IMR-90 (cell line): ENCODE results near the gene ST3GAL5. TPM values are rescaled to one million over a fixed set of nuclear protein-coding genes. Genes with fewer than 3 reads are reported as not detected.

Source experiments
- ATAC-seq: fragments of 200-7000 bp; cut with Tn5 transposase; 2 replicates; pipeline ENCODE4 v1.9.1; 2020; ENCODE audit warnings: low read depth, mild to moderate bottlenecking, moderate library complexity
- BruUV-seq: library from RNA; stranded (reverse); fragments of 400-500 nt; replicated peaks from 2 replicates; lab custom pipeline; 2021; lab: Mats Ljungman, UMichigan
- CTCF ChIA-PET: fragments of 300-600 bp; formaldehyde crosslinking; extraction: SDS; loops from one replicate; lab custom pipeline; 2021; ENCODE audit warnings: antibody characterized with exemption; lab: Yijun Ruan, JAX
- POLR2A ChIA-PET: fragments of 300-600 bp; sonication (Branson Sonifier 250); formaldehyde crosslinking; loops from one replicate; lab custom pipeline; 2022; ENCODE audit warnings: antibody characterized with exemption; ENCODE audit not compliant: unreplicated experiment; lab: Charles Lee
- DNase-seq: peaks from one replicate; pipeline ENCODE4 v3.0.0; 2013
- H2AFZ ChIP-seq: replicated peaks from 2 replicates; pipeline ENCODE3; 2013; ENCODE audit warnings: low read length, mild to moderate bottlenecking; ENCODE audit not compliant: poor library complexity
- H2AK5ac ChIP-seq: 2 replicates; pipeline ENCODE4 v1.6.1; 2013; ENCODE audit warnings: low read depth, low read length, inconsistent platforms
- H2AK9ac ChIP-seq: replicated peaks from 2 replicates; pipeline ENCODE3; 2013; ENCODE audit warnings: mild to moderate bottlenecking, low read depth, low read length, moderate library complexity; ENCODE audit not compliant: poor library complexity
- H2BK120ac ChIP-seq: 2 replicates; pipeline ENCODE4 v1.6.1; 2013; ENCODE audit warnings: low read depth, low read length, inconsistent platforms
- H2BK15ac ChIP-seq: 3 replicates; pipeline ENCODE4 v1.6.1; 2013; ENCODE audit warnings: low read depth, low read length, inconsistent platforms
- H2BK20ac ChIP-seq: 2 replicates; pipeline ENCODE4 v1.6.1; 2013; ENCODE audit warnings: low read depth, mild to moderate bottlenecking, inconsistent platforms, low read length, moderate library complexity
- H2BK5ac ChIP-seq: 2 replicates; pipeline ENCODE4 v1.6.1; 2013; ENCODE audit warnings: mild to moderate bottlenecking, low read depth, low read length, inconsistent platforms; ENCODE audit not compliant: poor library complexity, severe bottlenecking
- H3K14ac ChIP-seq: replicated peaks from 2 replicates; pipeline ENCODE4 v1.6.1; 2013; ENCODE audit warnings: low read depth, low read length, inconsistent platforms
- H3K18ac ChIP-seq: 2 replicates; pipeline ENCODE4 v1.6.1; 2013; ENCODE audit warnings: low read depth, low read length, control low read depth
- H3K23ac ChIP-seq: 2 replicates; pipeline ENCODE4 v1.6.1; 2013; ENCODE audit warnings: low read depth, low read length, inconsistent platforms
- H3K27ac ChIP-seq: 2 replicates; pipeline ENCODE4 v1.5.1; 2013; ENCODE audit warnings: mild to moderate bottlenecking, control low read depth, low read length; ENCODE audit not compliant: insufficient read depth
- H3K27me3 ChIP-seq: 2 replicates; pipeline ENCODE4 v1.6.1; 2013; ENCODE audit warnings: low read length; ENCODE audit not compliant: control insufficient read depth, insufficient read depth
- H3K36me3 ChIP-seq: 2 replicates; pipeline ENCODE4 v1.6.1; 2013; ENCODE audit warnings: low read length, mixed read lengths; ENCODE audit not compliant: control insufficient read depth, insufficient read depth
- H3K4ac ChIP-seq: 2 replicates; pipeline ENCODE4 v1.6.1; 2013; ENCODE audit warnings: low read depth, low read length, inconsistent platforms
- H3K4me1 ChIP-seq: 2 replicates; pipeline ENCODE4 v1.6.1; 2013; ENCODE audit warnings: low read length, mixed read lengths; ENCODE audit not compliant: control insufficient read depth, insufficient read depth
- H3K4me2 ChIP-seq: 2 replicates; pipeline ENCODE4 v1.6.1; 2013; ENCODE audit warnings: low read depth, mild to moderate bottlenecking, control low read depth, low read length, moderate library complexity
- H3K4me3 ChIP-seq: 2 replicates; pipeline ENCODE4 v1.5.1; 2013; ENCODE audit warnings: low read depth, mild to moderate bottlenecking, control low read depth, low read length, moderate library complexity; ENCODE audit not compliant: insufficient read depth
- H3K56ac ChIP-seq: 2 replicates; pipeline ENCODE4 v1.6.1; 2013; ENCODE audit warnings: low read length, inconsistent platforms; ENCODE audit not compliant: insufficient read depth; ENCODE audit errors: extremely low read depth
- H3K79me1 ChIP-seq, 2 experiments: 2 replicates each; pipeline ENCODE4 v1.6.1; 2013; ENCODE audit warnings: low read length in 2 of 2, inconsistent platforms in 1 of 2, low read depth in 1 of 2
- H3K9ac ChIP-seq: 2 replicates; pipeline ENCODE4 v1.6.1; 2013; ENCODE audit warnings: low read depth, low read length, control low read depth
- H3K9me1 ChIP-seq: 2 replicates; pipeline ENCODE4 v1.6.1; 2013; ENCODE audit warnings: low read length, inconsistent platforms; ENCODE audit not compliant: insufficient read depth
- H3K9me3 ChIP-seq: 2 replicates; pipeline ENCODE4 v1.6.1; 2013; ENCODE audit warnings: low read length; ENCODE audit not compliant: control insufficient read depth, insufficient read depth
- H4K20me1 ChIP-seq: 2 replicates; pipeline ENCODE4 v1.6.1; 2013; ENCODE audit warnings: low read length, inconsistent platforms; ENCODE audit not compliant: insufficient read depth
- H4K5ac ChIP-seq: 2 replicates; pipeline ENCODE4 v1.6.1; 2013; ENCODE audit warnings: mild to moderate bottlenecking, low read depth, low read length, control low read depth
- H4K8ac ChIP-seq, 2 experiments: 2 replicates each; pipeline ENCODE4 v1.6.1; 2013; ENCODE audit warnings: low read depth in 2 of 2, low read length in 2 of 2, control low read depth in 1 of 2, inconsistent platforms in 1 of 2
- H4K91ac ChIP-seq: 2 replicates; pipeline ENCODE4 v1.6.1; 2013; ENCODE audit warnings: low read depth, low read length, inconsistent platforms; ENCODE audit not compliant: insufficient read depth
- CEBPB ChIP-seq: IDR thresholded peaks from 2 replicates; pipeline ENCODE4 v1.6.1; 2012; ENCODE audit warnings: low read depth, low read length, improper control_type of control experiment
- FOS ChIP-seq: fragments of 150-350 bp; IDR thresholded peaks from 2 replicates; pipeline ENCODE4 v1.6.1; 2016; ENCODE audit warnings: low read depth, low read length
- MAFK ChIP-seq: IDR thresholded peaks from 2 replicates; pipeline ENCODE4 v1.6.1; 2012; ENCODE audit warnings: low read depth, low read length, improper control_type of control experiment
- MAZ ChIP-seq: IDR thresholded peaks from 2 replicates; pipeline ENCODE4 v1.6.1; 2012; ENCODE audit warnings: low read depth, mild to moderate bottlenecking, low read length, improper control_type of control experiment, moderate library complexity, borderline replicate concordance
- POLR2A ChIP-seq: IDR thresholded peaks from 2 replicates; pipeline ENCODE4 v1.6.1; 2012; ENCODE audit warnings: mild to moderate bottlenecking, low read depth, low read length
- RCOR1 ChIP-seq: IDR thresholded peaks from 2 replicates; pipeline ENCODE4 v1.6.1; 2012; ENCODE audit warnings: mild to moderate bottlenecking, low read length, improper control_type of control experiment; ENCODE audit not compliant: insufficient replicate concordance
- WGBS, 2 experiments: methylation state at CpG; one replicate each; pipeline versions ENCODE4 v1.1.5 to v1.1.7; 2013; ENCODE audit warnings: missing lambda C conversion rate in 2 of 2; ENCODE audit not compliant: insufficient read length in 1 of 2; ENCODE audit errors: extremely low coverage in 2 of 2; 5-methylcytosine and 5-hydroxymethylcytosine counted together
- dilution Hi-C: fragments of 300-500 bp; cut with HindIII; formaldehyde crosslinking; loops from one replicate; pipeline ENCODE4 v1.14.3; 2018; ENCODE audit warnings: low sequenced_read_pairs; ENCODE audit not compliant: unreplicated experiment
- in situ Hi-C: fragments of 300-500 bp; cut with MboI; formaldehyde crosslinking; loops from 3 replicates; pipeline ENCODE4 v1.14.3; 2019; ENCODE audit warnings: low sequenced_read_pairs, inconsistent platforms, mixed read lengths
- intact Hi-C: fragments of 100-400 bp; cut with micrococcal nuclease; formaldehyde crosslinking; loops from 2 replicates; pipeline ENCODE4 v1.10.0; 2022
- polyA plus RNA-seq, 3 experiments: library from polyadenylated mRNA; depleted of rRNA; stranded (reverse); fragments of >200 nt; gene quantifications; 2 replicates each; pipeline ENCODE4 v1.2.3, GENCODE V29; 2012; ENCODE audit warnings: low replicate concordance in 1 of 3
- total RNA-seq: library from RNA; depleted of rRNA; stranded (reverse); fragments of >200 nt; gene quantifications from 2 replicates; pipeline ENCODE4 v1.2.3, GENCODE V29; 2012
- TF ChIP-seq, protein P1 (sequence below): fragments of 150-350 bp; IDR thresholded peaks from 2 replicates; pipeline ENCODE4 v1.6.1; 2017; ENCODE audit warnings: mild to moderate bottlenecking, antibody characterized with exemption, low read length, low read depth
- TF ChIP-seq, protein P2 (sequence below): conservative IDR thresholded peaks from 2 replicates; pipeline ENCODE4 v1.5.1; 2012; ENCODE audit warnings: mild to moderate bottlenecking, low read depth, low read length, improper control_type of control experiment

The ST3GAL5 gene
- total and polyA plus RNA-seq, 2 of the 4 experiments (the other 2 are of a cell fraction), result 16.8 to 21.0 TPM

DNA sequence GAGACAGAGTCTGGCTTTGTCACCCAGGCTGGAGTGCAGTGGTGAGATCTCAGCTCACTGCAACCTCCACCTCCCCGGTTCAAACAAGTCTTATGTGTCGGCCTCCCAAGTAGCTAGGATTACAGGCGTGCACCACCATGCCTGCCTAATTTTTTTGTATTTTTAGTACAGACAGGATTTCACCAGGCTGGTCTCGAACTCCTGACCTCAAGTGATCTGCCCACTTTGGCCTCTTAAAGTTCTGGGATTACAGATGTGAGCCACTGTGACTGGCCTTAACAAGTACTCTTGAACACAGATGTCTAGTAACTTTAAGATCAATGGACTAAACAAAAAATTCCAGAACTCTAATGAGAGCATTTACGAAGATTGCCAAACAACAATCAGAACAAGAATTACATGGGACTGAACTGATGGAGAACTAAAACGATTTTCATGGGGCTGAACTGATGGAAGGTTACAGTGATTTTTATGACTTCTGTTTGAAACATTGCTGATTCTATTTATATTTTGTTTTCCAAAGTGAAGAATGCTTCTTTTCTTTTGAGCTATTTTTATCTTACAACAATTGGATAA, 46.5 kb upstream of the ST3GAL5 start (continued):
- TF ChIP-seq, protein P1, sequence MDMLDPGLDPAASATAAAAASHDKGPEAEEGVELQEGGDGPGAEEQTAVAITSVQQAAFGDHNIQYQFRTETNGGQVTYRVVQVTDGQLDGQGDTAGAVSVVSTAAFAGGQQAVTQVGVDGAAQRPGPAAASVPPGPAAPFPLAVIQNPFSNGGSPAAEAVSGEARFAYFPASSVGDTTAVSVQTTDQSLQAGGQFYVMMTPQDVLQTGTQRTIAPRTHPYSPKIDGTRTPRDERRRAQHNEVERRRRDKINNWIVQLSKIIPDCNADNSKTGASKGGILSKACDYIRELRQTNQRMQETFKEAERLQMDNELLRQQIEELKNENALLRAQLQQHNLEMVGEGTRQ, result no peak

DNA sequence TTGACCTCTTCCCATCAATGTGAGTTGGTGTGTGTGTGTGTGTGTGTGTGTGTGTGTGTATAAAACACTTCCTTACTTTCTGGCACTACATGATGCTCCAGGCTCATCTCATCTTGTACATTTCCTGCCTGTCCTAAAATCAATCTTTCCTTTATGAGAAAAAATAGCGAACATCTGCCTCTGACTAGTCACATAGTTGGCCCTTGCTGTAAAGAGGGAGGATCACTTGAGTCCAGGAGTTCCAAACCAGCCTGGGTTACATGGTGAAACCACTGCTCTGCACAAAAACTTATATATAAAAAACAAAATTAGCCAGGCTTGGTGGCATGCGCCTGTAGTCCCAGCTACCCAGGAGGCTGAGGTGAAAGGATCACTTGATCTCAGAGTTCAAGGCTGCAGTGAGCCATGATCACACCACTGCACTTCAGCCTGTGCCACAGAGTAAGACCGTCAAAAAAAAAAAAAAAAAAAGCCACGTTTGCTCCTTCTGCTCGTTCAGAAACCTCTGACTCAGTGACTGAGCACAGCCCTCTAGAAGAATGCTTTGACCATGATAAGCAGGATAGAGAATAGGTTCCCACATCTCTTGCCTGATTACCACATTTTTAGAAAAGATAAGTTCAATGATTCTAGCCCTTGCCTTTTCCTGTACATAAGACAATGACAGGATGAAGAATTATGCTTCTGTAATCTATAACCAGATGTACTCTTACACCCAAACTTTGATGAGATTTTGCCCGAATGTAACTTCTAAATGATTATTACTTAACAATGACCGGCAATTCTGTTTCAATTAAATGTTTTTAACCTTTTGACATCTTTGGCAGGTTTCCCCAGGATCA, 45.2 kb upstream of the ST3GAL5 start:
- Histone ChIP-seq H3K27ac (no peak overlapping the region), H2AK9ac (no peak overlapping the region), H2AFZ (peak overlapping the region; percentile 35), H3K9ac (no peak overlapping the region), H2AK5ac (no peak overlapping the region), H3K79me1 (no peaks in the 10 kb centered on the region), H3K14ac (no peak overlapping the region), H4K8ac (peak overlapping the region in 1 of 2 experiments; percentile 23; a peak in 1 of 4 replicates), H2BK5ac (peak overlapping the region; percentile 5), H2BK15ac (peak overlapping the region; percentile 9; the same call in 1 of the 3 replicates), H3K4me1 (peaks cover 3% of the 10 kb centered on the region; the same call in 1 of the 2 replicates), H3K4ac (peak overlapping the region; percentile 33), H3K9me1 (peaks cover 5% of the 10 kb centered on the region; the same call in 1 of the 2 replicates), H3K36me3 (no peaks in the 10 kb centered on the region), H2BK20ac (peak overlapping the region; percentile 29; the same call in 1 of the 2 replicates), H3K27me3 (no peaks in the 10 kb centered on the region), H4K20me1 (no peaks in the 10 kb centered on the region), H3K18ac (0 out of 2 replicates have a peak overlapping the region, but pooled peaks have one; percentile 57), H3K23ac (no peak overlapping the region), H4K5ac (no peak overlapping the region), H2BK120ac (peak overlapping the region; percentile 52; the same call in 1 of the 2 replicates), H3K56ac (no peak overlapping the region), H3K9me3 (no peaks in the 10 kb centered on the region), H3K4me3 (no peak overlapping the region), H3K4me2 (no peak overlapping the region), H4K91ac (peak overlapping the region; percentile 40; the same call in 1 of the 2 replicates)
- intact Hi-C loops (no loop called here), in situ Hi-C loops (no loop called here), dilution Hi-C loops (no loop called here)
- CTCF ChIA-PET, result interaction anchor here (0.6 kb wide), 1 partner anchor 46 kb away, joined by 3 read pairs; no protein-coding TSS in a partner anchor
- no TSS peak for BruUV-seq
- DNase-seq (peak; percentile 92), ATAC-seq (peak; percentile 67)
- no CpG with 5 or more reads among the region's 7 CpGs for WGBS, 2 experiments
- POLR2A ChIA-PET, result no interaction called here
- TF ChIP-seq, protein P2, sequence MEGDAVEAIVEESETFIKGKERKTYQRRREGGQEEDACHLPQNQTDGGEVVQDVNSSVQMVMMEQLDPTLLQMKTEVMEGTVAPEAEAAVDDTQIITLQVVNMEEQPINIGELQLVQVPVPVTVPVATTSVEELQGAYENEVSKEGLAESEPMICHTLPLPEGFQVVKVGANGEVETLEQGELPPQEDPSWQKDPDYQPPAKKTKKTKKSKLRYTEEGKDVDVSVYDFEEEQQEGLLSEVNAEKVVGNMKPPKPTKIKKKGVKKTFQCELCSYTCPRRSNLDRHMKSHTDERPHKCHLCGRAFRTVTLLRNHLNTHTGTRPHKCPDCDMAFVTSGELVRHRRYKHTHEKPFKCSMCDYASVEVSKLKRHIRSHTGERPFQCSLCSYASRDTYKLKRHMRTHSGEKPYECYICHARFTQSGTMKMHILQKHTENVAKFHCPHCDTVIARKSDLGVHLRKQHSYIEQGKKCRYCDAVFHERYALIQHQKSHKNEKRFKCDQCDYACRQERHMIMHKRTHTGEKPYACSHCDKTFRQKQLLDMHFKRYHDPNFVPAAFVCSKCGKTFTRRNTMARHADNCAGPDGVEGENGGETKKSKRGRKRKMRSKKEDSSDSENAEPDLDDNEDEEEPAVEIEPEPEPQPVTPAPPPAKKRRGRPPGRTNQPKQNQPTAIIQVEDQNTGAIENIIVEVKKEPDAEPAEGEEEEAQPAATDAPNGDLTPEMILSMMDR, result no peak
- TF ChIP-seq POLR2A (no peak), CEBPB (peak; percentile 64), FOS (peak; percentile 11; the same call in 1 of the 2 replicates), RCOR1 (no peak), MAZ (no peak), MAFK (no peak; the same call in 1 of the 2 replicates)
